ENCODE measurements around the gene PHACTR2.

DNA sequence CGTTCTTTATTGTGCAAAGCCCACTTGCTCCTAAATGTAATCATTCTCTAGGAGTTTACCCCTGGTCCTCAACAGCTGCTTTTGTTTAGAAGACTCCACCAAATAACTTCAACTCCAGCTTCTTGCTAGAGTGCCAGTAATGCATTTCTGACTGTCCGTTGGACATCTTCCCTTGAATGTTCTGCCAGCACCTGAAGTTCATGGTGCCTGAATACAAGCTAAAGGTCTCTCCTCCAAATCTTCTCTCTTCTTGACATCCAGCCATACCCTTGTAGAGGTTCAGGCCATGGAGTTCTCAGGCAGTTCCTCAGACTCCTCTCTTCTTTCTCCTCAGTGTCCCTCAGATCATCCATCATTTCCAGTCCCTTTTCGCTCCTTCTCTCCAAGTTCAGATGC lies 21.7 kb downstream of the PHACTR2 start:
- TF ChIP-seq, protein P1, sequence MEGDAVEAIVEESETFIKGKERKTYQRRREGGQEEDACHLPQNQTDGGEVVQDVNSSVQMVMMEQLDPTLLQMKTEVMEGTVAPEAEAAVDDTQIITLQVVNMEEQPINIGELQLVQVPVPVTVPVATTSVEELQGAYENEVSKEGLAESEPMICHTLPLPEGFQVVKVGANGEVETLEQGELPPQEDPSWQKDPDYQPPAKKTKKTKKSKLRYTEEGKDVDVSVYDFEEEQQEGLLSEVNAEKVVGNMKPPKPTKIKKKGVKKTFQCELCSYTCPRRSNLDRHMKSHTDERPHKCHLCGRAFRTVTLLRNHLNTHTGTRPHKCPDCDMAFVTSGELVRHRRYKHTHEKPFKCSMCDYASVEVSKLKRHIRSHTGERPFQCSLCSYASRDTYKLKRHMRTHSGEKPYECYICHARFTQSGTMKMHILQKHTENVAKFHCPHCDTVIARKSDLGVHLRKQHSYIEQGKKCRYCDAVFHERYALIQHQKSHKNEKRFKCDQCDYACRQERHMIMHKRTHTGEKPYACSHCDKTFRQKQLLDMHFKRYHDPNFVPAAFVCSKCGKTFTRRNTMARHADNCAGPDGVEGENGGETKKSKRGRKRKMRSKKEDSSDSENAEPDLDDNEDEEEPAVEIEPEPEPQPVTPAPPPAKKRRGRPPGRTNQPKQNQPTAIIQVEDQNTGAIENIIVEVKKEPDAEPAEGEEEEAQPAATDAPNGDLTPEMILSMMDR (IDR thresholded peaks at IDR 0.05): no peak
- TF ChIP-seq POLR2AphosphoS5 (IDR thresholded peaks at IDR 0.05) (no peak), POLR2A (IDR thresholded peaks at IDR 0.05) (no peak), EP300 (IDR thresholded peaks at IDR 0.05) (no peak)

Measured in upper lobe of left lung (tissue), 4 donors.